Stimulated activated CD4-positive, alpha-beta T cell treated with anti-CD3 and anti-CD28 coated beads, TNF-alpha, amount 100 ng/mL, for 4 hours (primary cell): ENCODE measurements around the gene SNRPA1.
"Not testable (repeated sequence)": the region's sequence is repeated elsewhere in the genome, so short reads cannot be mapped to it uniquely, and the experiment has no call there.

ENCODE experiments used
- DNase-seq, 3 experiments: peaks; one replicate each; pipeline ENCODE4 v3.0.0-alpha.2; 2020; ENCODE audit warnings: low read depth in 3 of 3

Gene SNRPA1

DNA sequence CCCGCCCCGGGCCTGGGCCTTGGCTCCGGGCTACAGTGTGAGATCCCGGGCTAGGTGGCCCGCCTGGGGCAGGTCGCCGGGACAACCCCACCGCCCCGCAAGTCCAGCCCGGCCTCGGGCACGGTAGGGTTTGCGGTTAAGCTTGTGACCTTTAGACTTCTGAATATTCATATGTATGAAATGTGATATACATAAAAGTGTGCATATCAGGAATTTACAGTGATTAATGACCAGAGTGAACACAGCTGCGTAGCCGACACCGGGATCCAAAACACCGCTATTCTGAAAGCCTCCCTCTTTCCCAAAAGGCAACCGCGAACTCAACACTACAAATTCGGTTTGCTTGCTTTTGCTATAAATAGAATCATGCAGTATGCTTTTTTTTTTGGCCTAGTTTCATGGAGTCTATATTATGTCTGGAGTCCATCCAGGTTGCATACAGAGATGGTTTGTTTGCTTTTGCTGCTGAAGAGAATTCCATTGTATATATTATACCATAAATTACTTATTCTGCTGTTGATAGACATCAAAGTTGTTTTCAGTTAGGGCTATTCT lies 636 bp upstream of the SNRPA1 start:
- no peak for DNase-seq

DNA sequence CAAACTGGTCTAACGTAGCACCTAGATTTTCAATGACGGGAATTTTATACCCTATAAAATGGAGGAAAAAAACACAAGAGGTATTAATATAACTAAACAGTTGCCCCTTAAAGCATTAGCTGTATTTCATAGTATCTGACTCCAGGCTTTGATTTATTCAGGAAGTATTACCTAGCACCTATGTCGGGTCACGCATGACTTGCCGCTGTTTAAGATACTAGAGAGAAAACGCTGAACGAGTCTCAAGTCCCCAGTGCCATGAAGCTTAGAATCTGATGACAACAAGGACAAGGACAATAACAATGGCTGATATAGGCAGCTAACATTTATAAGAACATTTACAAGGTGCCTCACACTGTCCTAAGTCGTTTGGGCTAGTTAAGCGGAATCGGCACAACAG lies 1.9 kb downstream of the SNRPA1 start:
- no peak for DNase-seq

DNA sequence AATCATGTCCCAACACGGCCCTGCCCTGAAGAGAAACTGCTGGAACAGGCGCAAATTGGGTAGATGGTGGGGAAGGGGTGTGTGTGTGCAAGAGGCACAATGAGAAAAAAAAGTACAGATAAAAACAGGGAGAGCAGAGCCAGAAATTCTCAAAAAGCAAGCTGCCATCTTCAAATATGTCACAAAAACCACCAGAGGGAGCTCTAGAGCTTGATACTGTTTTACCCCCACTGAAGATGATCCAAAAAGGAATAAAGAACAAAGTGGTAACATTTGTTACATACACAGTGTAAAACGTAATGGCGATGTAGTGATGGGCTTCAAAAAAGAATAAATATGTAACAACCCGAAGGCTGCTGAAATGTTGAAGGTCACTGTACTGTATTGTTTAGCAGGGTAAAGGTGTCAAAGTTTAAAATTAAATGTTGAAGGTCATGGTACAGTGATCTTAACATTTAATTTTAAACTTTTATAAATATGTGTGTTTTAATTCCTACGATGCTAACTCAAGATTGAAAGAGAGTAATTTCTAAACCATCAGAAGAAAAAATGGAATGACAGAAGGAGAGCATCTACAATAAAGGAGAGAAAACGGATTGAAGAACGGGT lies 6.0 kb downstream of the SNRPA1 start:
- no peak for DNase-seq

DNA sequence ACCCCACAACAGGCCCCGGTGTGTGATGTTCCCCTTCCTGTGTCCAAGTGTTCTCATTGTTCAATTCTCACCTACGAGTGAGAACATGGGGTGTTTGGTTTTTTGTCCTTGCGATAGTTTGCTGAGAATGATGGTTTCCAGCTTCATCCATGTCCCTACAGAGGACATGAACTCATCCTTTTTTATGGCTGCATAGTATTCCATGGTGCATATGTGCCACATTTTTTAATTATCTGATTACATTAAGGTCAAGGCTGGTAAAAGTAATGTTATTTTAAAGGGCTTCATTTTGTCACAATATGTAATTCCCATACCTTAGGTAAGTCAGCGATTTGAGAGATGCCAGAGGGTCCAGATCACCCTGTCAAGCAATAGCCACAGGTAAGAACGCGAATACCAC lies 7.7 kb downstream of the SNRPA1 start:
- not testable (repeated sequence) for DNase-seq

DNA sequence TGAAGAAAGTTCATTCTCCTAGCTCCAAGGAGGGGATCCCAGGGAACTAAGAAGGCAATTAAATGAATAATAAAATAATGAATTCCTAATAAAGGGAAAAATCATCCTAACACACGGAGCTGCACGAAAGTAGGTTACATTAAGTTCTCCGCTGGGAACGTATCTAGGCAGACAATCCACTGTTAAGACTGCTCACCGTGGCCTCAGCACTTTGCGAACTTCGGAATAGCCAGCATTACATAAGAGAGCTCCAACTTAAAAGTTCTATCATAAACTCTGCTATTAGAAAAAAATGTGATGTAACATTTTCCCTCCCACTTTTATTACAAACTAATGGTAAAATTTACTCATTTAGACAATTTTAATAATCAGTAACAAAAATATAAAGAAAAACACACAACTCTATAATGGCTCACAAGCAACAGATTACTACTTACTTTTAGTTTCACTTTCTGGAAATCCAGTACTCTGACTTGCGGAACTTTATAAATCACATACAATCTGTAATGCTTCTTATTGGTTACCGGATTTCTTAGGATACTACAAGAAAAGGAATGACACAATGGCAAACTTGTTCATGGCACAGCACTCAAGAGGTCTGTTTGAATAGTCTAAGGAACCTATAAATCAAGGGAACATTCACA lies 8.5 kb downstream of the SNRPA1 start:
- no peak for DNase-seq

DNA sequence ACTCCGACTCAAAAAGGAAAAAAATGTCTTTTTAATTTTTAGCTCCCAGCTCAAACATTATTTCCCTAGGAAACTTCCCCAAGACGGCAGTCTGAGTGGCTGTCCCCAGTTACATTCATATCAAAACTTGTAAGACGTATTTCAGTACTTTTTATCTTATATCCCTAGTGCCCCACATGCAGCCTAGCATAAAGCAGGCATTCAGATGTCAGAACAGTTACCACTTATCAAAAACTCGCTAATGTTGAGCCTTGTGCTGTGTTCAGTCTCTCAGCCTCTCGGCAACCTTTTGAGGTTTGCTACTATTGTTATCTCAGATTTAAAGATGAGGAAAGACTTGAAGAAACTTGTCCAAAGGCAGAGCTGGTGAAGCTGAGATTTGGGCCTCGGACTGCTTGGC lies 11.1 kb downstream of the SNRPA1 start:
- DNase-seq: no peak

DNA sequence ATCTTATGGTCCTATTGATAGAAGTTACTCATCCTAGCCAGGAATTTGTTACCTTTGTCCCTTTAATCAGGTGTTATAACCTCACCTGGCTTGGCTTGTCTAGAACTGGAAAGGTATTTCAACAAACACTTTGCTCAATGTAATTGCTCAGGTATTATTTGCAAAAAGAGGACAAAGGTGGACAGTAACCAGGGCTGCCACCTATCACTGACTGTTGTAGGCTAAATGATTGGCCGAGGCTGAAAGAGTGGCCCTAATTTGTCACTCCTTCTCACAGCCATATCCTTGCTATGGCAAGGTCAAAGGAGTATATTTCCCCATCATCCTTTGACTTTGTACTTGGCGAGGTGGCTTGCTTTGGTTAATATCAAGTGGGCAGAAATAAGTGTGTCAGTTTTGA lies 15.0 kb downstream of the SNRPA1 start:
- DNase-seq: no peak

DNA sequence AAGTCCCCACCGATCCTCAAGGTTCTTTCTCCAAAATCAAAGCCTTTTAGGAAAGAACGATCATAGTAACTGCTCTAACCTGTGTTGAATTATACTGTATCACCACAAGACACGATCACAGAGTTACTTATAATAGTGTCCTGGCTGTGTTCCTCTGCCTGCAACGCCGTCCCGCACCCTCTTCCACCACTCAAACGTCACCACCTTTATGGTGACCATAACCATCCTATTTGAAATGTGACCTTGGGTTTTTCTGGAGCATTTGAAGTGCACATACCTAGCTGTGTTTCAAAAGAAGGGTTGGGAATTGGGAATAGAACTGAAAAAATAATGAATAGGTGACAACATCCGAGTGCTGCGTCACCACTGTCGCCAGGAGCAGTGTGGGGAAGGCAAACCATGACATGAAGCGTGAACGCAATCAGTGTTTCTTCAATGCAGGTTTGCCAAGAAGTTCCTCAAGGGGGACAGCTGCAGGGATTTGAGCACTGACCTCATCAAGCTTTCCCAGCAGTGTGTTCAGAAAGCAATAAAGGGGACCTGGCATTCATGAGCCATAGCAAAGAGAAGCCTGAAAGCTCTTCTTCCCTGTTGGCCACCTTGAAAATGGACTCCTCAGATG lies 17.0 kb downstream of the SNRPA1 start:
- DNase-seq: no peak

DNA sequence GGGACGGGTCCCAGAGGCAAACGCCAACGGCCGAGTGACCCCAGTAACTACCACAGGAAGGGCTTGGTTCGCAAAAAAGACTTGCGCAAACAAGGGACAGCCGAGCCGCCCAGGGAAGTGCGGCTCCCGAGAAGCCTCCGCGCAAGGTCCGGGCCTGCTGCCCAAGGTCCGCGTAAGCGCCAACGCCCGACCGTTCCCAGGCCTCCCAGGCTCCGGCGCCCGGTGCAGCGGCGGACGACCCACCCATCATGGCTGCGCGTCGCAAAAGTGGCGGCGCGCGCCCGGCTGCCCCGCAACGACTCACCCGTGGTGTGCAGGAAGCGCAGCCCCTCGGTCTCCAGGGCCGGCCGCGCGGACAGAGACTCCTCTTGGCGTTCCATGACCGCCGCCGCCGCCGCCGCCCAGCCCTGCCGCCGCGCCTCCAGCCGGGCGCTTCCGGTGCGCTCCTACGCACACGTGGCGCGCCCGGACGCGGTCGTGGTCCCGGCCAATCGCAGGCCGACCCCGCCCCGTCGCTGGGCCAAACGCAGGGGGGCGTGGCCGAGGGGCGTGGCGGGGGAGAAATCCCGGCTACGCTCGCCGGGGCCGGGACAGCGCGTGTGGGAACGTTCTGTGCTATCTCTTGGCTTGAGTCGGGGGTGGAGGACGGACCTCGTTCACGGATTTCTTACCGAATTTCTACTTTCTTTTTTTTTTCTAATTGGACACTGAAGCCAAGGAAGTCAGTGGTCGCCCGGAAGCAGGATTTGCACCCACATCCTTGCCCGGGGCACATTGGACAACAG lies 17.8 kb downstream of the SNRPA1 start, which contains the start of gene SELENOS:
TSS of gene SELENOS (minus strand) at position 448 of the 785 bp plus-strand sequence. CDS start at position 380, 68 bp downstream.
- DNase-seq: peak; percentile 77 to 85 (median 79)

DNA sequence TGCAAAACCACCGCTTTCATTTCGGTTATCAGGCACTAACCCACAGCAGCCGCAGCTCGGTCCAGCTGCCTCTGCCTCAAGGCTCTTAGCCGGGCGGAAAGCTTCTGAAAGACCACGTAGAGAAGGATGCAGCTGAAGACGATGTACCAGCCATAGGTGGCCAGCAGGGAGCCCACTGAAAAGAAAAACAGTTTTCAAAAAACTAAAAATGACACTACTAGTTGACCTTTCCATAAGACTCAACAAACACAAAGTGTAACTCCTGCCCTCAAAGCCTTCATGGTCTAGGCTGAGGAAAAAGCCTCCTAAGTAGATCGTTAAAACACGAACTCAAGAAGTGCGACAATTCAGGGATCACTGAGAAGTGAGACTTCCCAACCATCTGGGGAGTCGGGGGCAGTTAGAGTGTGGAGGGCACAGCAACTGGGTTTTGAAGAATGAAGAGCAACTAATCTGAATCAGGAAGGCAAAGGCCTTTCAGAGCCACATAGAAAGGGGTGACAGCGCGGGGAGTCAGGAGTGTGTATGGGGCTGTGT lies 18.5 kb downstream of the SNRPA1 start:
- DNase-seq: no peak

DNA sequence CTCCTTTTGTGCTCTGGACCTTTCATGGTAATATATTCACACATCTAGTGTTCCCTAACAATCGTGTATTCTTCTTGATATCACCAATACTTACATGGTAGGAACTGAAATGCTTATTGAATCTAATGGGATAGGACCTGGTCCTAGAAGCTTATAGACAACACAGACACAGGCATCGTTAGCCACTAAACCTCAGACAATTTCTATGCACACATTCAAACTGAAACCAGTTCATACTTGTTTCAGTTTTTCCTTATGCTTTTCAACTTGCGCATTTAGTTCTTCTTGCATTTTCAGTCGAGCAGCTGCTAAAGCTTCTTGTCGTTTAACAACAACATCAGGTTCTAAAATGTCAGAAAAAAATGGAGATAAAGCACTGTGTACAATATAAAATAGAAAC lies 20.0 kb downstream of the SNRPA1 start:
- no peak for DNase-seq

DNA sequence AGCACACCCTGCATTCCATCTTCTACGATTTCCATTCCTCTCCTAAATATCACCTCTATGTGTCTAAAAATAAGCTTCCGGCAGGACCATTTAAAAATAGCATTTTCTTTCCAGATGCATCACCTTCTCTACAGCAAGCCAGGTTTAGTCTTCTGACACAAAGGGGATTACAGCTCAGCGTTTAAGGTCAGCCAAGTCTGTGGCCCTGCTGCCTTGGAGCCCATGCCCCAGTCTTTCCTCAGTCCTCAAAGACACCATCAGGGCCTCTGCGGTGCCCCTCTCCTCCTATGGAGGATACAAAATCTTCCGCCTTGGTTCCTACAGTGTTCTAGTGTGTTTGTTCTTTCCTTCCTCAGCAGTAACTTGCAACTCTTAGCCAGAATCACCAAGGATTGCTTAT lies 21.5 kb downstream of the SNRPA1 start:
- no peak for DNase-seq

DNA sequence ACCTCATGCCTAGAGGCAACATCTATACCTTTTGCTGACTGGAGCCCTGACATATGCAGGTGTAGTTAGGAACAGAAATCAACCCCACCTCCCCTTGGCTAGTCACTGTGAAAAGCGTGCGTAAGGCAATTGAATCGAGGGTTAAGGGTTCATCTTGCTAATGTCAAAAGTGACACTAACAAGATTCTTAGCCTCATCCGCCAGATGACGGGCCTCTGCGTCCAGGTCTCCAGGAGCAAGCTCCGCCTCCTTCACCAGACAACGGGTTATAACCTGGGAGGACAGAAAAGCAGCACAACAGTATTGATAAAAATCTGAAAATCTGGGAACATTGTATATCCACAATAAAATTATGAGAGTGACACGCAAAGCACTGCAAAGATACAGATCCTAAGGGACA lies 22.5 kb downstream of the SNRPA1 start:
- DNase-seq: no peak

DNA sequence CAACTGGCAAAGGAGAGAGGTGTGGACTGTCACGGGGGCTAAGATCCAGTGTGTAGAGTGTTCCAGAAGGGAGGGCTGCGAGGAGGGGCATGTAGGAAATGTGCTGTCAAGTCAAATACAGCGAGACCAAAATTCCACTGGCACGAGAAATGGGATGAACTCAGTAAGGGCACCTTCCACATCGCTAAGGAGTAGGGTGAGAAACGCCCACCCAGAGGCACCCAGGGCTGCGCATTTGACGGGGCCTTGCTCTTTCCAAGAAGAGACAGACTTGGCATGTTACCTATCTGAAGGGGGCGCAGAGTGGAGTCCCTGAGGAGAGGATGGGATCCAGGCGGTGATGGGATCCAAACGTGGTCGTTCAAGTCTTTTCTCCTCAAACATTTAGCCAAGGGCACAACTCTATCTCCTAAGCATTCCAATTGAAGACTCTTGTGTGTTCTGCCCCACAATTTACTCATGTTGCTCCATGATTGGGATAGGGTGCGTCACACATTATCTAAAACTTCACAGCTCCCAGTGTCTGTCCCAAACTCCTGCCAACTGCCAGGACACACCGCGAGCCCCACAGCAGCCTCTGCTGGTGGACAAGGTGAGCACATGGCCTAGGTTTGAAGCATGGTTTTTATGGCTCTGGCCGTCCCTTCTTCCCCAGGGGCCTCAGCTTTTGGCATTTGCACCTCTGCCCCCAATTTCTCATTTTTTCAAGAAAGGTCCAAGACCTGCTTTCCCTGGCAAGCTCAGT lies 25.4 kb downstream of the SNRPA1 start:
- DNase-seq: no peak

DNA sequence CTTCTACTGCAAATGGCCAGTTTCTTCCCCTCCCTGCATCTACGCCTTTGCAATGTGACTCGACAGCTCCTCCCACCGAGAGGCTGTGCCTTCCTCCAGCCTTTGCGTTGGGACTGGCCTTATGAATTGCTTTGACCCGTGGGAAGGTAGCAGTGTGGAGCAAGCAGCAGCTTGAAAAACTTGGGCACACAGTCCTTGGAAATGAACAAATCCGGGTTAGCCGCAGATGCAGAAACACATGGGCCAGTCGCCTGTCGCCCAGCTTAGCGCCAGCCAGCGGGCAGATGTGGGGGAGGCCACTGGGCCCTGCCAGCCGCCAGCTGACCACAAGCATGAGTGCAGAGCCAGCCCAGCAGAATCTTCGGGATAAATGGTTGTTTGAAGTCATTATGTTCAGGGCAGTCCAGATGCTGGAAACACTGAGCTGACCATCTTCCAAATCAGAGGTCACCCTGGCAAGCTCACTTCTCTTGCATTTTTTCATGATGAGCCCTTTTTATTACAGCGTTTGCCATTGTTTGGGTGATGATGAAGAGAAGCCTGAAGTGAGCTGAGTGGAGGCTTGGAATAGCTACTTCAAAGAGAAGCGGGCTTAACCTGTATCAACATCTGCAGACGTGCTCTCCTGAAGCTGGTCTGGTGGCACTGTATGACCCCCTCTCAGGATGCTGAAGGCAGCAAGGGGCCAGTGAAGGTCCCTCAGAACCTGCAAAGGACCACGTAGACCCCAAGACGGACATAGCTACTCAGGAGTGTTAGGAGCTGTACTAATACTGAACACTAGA lies 27.5 kb downstream of the SNRPA1 start:
- DNase-seq: no peak

DNA sequence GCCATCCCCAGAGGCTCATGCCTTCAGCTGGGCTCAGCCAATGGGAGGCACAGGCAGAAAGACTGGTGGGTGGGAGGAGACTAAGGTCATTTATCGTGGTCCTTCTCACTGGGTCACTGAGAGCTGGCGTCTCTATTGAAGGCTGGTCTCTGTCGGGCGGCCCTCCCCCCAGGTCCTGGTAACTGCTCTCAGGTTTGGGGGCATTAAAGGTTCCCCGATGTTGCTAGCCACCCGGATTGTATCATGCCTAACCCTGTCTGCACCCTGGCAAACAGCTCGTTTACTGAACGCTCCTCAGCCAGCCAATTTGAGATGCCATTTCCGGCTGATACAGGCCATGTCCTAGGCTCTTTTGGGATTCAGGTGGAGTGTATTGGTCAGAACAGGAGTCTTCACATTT lies 28.3 kb downstream of the SNRPA1 start:
- no peak for DNase-seq

DNA sequence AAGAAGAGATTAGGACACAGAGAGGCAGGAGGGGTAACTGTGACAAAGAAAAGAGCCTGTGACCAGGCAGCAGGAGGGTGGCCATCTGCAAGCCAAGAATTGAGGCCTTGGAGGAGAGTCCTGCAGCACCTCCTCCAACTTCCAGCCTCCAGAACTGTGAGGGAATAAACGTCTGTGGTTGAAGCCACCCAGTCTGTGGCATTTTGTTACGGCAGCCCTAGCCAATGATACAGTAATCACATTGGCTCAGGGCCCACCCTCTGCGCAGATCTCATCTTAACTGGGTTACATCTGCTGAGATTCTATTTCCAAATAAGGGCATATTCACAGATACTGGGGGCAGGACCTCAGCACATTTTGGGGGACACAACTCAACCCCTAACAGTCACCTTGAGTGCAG lies 29.0 kb downstream of the SNRPA1 start:
- DNase-seq: no peak

DNA sequence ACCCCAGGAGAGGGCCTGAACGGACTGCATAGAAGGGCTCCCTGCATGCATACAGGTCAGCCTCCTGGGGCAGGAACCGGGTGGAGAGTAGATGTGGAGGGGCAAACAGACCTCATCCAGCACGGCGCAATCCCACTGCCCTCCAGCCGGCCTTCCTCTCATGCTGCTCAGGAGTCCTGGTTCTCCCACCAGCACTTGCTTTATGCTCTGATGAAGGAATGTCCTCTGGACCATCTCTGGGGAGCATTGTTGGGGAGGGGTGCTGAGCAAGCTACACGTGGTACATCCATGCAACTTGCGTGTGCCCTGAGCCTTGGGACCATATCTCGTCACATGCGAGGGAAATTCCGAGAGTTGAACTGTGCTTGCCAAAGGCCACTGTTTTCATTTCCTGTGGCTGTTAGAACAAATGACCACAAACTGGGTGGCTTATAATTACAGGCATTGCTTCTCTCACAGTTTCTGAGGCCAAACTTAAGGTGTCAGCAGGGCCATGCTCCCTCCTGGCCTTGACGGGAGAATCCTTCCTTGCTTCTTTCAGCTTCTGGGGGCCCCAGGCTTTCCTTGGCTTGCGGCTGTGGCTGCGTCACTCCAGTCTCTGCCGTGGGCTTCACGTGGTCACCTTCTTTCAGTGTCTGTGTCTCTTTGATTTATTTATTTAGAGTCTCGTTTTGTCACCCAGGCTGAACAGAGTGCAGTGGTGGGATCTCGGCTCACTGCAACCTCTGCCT lies 30.0 kb downstream of the SNRPA1 start:
- DNase-seq: no peak

DNA sequence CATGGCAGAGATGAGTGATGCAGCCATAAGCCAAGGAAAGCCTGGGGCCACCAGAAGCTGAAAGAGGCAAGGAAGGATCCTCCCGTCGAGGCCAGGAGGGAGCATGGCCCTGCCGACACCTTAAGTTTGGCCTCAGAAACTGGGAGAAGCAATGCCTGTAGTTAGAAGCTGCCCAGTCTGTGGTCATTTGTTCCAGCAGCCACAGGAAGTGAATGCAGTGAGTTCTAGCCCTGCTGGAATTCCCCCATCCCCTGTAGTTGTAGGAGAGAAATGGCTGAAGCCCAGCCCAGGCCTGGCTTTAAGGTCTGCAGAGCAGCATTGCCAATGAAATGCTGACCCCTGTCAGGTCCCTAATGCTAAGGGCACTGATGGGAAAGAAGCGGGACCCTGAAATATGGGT lies 31.0 kb downstream of the SNRPA1 start:
- no peak for DNase-seq

DNA sequence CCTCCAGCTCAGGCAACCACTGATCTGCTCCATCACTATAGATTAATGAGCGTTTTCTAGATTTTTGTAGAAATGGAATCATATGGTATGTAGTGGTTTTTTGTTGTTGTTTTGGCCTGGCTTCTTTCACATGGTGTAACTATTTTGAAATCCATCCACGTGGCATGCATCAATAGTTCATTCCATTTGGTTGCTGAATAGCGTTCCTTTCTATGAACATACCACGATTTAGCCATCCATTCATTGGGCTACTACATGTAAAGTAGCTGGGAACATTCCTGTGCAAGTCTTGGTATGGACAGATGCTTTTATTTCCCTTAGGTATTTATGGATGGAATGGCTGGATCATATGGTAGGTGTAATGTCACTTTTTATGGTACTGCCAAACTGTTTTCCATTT lies 32.5 kb downstream of the SNRPA1 start:
- no peak for DNase-seq
